ENCODE measurements around the gene IL17RC.
A peak's percentile ranks its signal among the peaks of the same experiment; 100 is the strongest.

The IL17RC gene

GRCh38 chr3:9942164-9942563 lies 25.3 kb downstream of the IL17RC start:
- no peak overlapping the region for H3K9ac ChIP-seq (ENCODE audit: low read depth, low read length)
- no peaks in the 10 kb centered on the region for H3K9me3 ChIP-seq (ENCODE audit: control insufficient read depth, insufficient read depth, low read length)
- H3K4me1 ChIP-seq (ENCODE audit: insufficient read depth, low read length): no peaks in the 10 kb centered on the region
- H3K36me3 ChIP-seq (ENCODE audit: insufficient read depth, low read length): no peaks in the 10 kb centered on the region

- Histone ChIP-seq H3K9me3 (ENCODE audit: control insufficient read depth, insufficient read depth, low read length) (no peaks in the 10 kb centered on the region), H3K4me1 (ENCODE audit: insufficient read depth, low read length) (no peaks in the 10 kb centered on the region), H3K9ac (ENCODE audit: low read depth, low read length) (no peak overlapping the region), H3K36me3 (ENCODE audit: insufficient read depth, low read length) (no peaks in the 10 kb centered on the region)
These were observed 26.2 kb downstream of the IL17RC start for GRCh38 chr3:9942934-9943690.

- Histone ChIP-seq H3K9me3 (ENCODE audit: control insufficient read depth, insufficient read depth, low read length) (no peaks in the 10 kb centered on the region), H3K4me1 (ENCODE audit: insufficient read depth, low read length) (no peaks in the 10 kb centered on the region), H3K9ac (ENCODE audit: low read depth, low read length) (no peak overlapping the region), H3K36me3 (ENCODE audit: insufficient read depth, low read length) (no peaks in the 10 kb centered on the region)
These were observed 27.4 kb downstream of the IL17RC start for GRCh38 chr3:9944271-9944670.

GRCh38 chr3:9945358-9945757 lies 28.5 kb downstream of the IL17RC start:
- H3K36me3 ChIP-seq (ENCODE audit: insufficient read depth, low read length): no peaks in the 10 kb centered on the region
- no peak overlapping the region for H3K9ac ChIP-seq (ENCODE audit: low read depth, low read length)

GRCh38 chr3:9946112-9947024 lies 29.5 kb downstream of the IL17RC start:
- no peaks in the 10 kb centered on the region for H3K4me1 ChIP-seq (ENCODE audit: insufficient read depth, low read length)
- H3K9ac ChIP-seq (ENCODE audit: low read depth, low read length): peak overlapping the region; percentile 81
- H3K9me3 ChIP-seq (ENCODE audit: control insufficient read depth, insufficient read depth, low read length): no peaks in the 10 kb centered on the region
- H3K36me3 ChIP-seq (ENCODE audit: insufficient read depth, low read length): no peaks in the 10 kb centered on the region

More at GRCh38 chr3:9945358-9945757, 28.5 kb downstream of the IL17RC start:
- H3K9me3 ChIP-seq (ENCODE audit: control insufficient read depth, insufficient read depth, low read length): no peaks in the 10 kb centered on the region
- no peaks in the 10 kb centered on the region for H3K4me1 ChIP-seq (ENCODE audit: insufficient read depth, low read length)

GRCh38 chr3:9947025-9947995 lies 30.4 kb downstream of the IL17RC start:
- H3K9me3 ChIP-seq (ENCODE audit: control insufficient read depth, insufficient read depth, low read length): no peaks in the 10 kb centered on the region
- H3K4me1 ChIP-seq (ENCODE audit: insufficient read depth, low read length): no peaks in the 10 kb centered on the region
- peak overlapping the region; percentile 81 for H3K9ac ChIP-seq (ENCODE audit: low read depth, low read length)
- H3K36me3 ChIP-seq (ENCODE audit: insufficient read depth, low read length): no peaks in the 10 kb centered on the region

GRCh38 chr3:9948586-9948985 lies 31.7 kb downstream of the IL17RC start:
- Histone ChIP-seq H3K36me3 (ENCODE audit: insufficient read depth, low read length) (no peaks in the 10 kb centered on the region), H3K9ac (ENCODE audit: low read depth, low read length) (no peak overlapping the region), H3K4me1 (ENCODE audit: insufficient read depth, low read length) (no peaks in the 10 kb centered on the region), H3K9me3 (ENCODE audit: control insufficient read depth, insufficient read depth, low read length) (no peaks in the 10 kb centered on the region)

GRCh38 chr3:9949115-9949514 lies 32.2 kb downstream of the IL17RC start:
- Histone ChIP-seq H3K9ac (ENCODE audit: low read depth, low read length) (no peak overlapping the region), H3K4me1 (ENCODE audit: insufficient read depth, low read length) (0 out of 2 replicates have a peak, but pooled peaks cover under 1% of the 10 kb centered on the region), H3K36me3 (ENCODE audit: insufficient read depth, low read length) (no peaks in the 10 kb centered on the region), H3K9me3 (ENCODE audit: control insufficient read depth, insufficient read depth, low read length) (no peaks in the 10 kb centered on the region)

GRCh38 chr3:9949626-9950025 lies 32.7 kb downstream of the IL17RC start:
- Histone ChIP-seq H3K9me3 (ENCODE audit: control insufficient read depth, insufficient read depth, low read length) (no peaks in the 10 kb centered on the region), H3K4me1 (ENCODE audit: insufficient read depth, low read length) (peaks cover 5% of the 10 kb centered on the region), H3K36me3 (ENCODE audit: insufficient read depth, low read length) (no peaks in the 10 kb centered on the region), H3K9ac (ENCODE audit: low read depth, low read length) (no peak overlapping the region)

- H3K9me3 ChIP-seq (ENCODE audit: control insufficient read depth, insufficient read depth, low read length): no peaks in the 10 kb centered on the region
- H3K36me3 ChIP-seq (ENCODE audit: insufficient read depth, low read length): no peaks in the 10 kb centered on the region
- H3K9ac ChIP-seq (ENCODE audit: low read depth, low read length): 0 out of 2 replicates have a peak overlapping the region, but pooled peaks have one; percentile 58
- H3K4me1 ChIP-seq (ENCODE audit: insufficient read depth, low read length): peaks cover 17% of the 10 kb centered on the region
These were observed 34.2 kb downstream of the IL17RC start for GRCh38 chr3:9951126-9951525.

GRCh38 chr3:9951598-9951961 lies 34.7 kb downstream of the IL17RC start:
- H3K36me3 ChIP-seq (ENCODE audit: insufficient read depth, low read length): no peaks in the 10 kb centered on the region
- H3K9ac ChIP-seq (ENCODE audit: low read depth, low read length): peak overlapping the region; percentile 58; the same call in 1 of the 2 replicates
- peaks cover 19% of the 10 kb centered on the region for H3K4me1 ChIP-seq (ENCODE audit: insufficient read depth, low read length)
- no peaks in the 10 kb centered on the region for H3K9me3 ChIP-seq (ENCODE audit: control insufficient read depth, insufficient read depth, low read length)

- peak within 1 kb of the TSS; percentile 58; the same call in 1 of the 2 replicates for H3K9ac ChIP-seq (ENCODE audit: low read depth, low read length)
- peaks cover 19% of the 10 kb centered on the region for H3K4me1 ChIP-seq (ENCODE audit: insufficient read depth, low read length)
These were observed 35.3 kb downstream of the IL17RC start, which contains the start of gene PRRT3 for GRCh38 chr3:9951962-9952805. TSS of gene PRRT3 (minus strand) at chr3:9952408. CDS start at chr3:9950115, 2,293 bp downstream.

GRCh38 chr3:9955067-9955502 lies 38.2 kb downstream of the IL17RC start:
- Histone ChIP-seq H3K9ac (ENCODE audit: low read depth, low read length) (no peak overlapping the region), H3K9me3 (ENCODE audit: control insufficient read depth, insufficient read depth, low read length) (no peaks in the 10 kb centered on the region), H3K4me1 (ENCODE audit: insufficient read depth, low read length) (peaks cover 19% of the 10 kb centered on the region), H3K36me3 (ENCODE audit: insufficient read depth, low read length) (no peaks in the 10 kb centered on the region)

More at GRCh38 chr3:9951962-9952805, 35.3 kb downstream of the IL17RC start, which contains the start of gene PRRT3:
- H3K36me3 ChIP-seq (ENCODE audit: insufficient read depth, low read length): no peaks in the 10 kb centered on the region
- H3K9me3 ChIP-seq (ENCODE audit: control insufficient read depth, insufficient read depth, low read length): no peaks in the 10 kb centered on the region
